ENCODE measurements around the gene EHF. TPM values are rescaled to one million over a fixed set of nuclear protein-coding genes. Genes with fewer than 3 reads are reported as not detected.

The EHF gene
- polyA plus RNA-seq, 1 of the 3 experiments (the other 2 are of a cell fraction): not detected

- no peaks in the 10 kb centered on the region for H3K9me3 ChIP-seq
- WGBS (ENCODE audit: low lambda C conversion rate): 83% methylated on average over 1 of the region's 1 CpG
- no peaks in the 10 kb centered on the region for H3K4me1 ChIP-seq (ENCODE audit: control insufficient read depth in 1 of 2, insufficient read depth in 2 of 2, low read depth in 1 of 2, low read length in 1 of 2)
- POLR2A ChIA-PET: no interaction called here
- TF ChIP-seq EZH2phosphoT487 (IDR thresholded peaks at IDR 0.05; ENCODE audit: borderline replicate concordance, low read depth) (no peak), ELF1 (IDR thresholded peaks at IDR 0.05) (no peak), NFIC (IDR thresholded peaks at IDR 0.05; ENCODE audit: borderline replicate concordance) (no peak), YY1 (IDR thresholded peaks at IDR 0.05; ENCODE audit: low read depth) (no peak), CTCF (IDR thresholded peaks at IDR 0.05) (no peak), SMC3 (IDR thresholded peaks at IDR 0.05; ENCODE audit: low read depth, low read length) (no peak), JUND (IDR thresholded peaks at IDR 0.05) (no peak), CHD2 (IDR thresholded peaks at IDR 0.05; ENCODE audit: low read length, partially characterized antibody) (no peak), TCF12 (IDR thresholded peaks at IDR 0.05) (no peak), MEF2A (IDR thresholded peaks at IDR 0.05; ENCODE audit: borderline replicate concordance, low read depth) (no peak), GATA2 (CRISPR knock-in tag; IDR thresholded peaks at IDR 0.05) (no peak), TAF1 (IDR thresholded peaks at IDR 0.05; ENCODE audit: borderline replicate concordance, low read depth, low read length) (no peak), EP300 (IDR thresholded peaks at IDR 0.05; ENCODE audit: borderline replicate concordance in 1 of 2, low read depth in 1 of 2, low read length in 1 of 2) (no peak), SIN3A (IDR thresholded peaks at IDR 0.05; ENCODE audit: borderline replicate concordance, low read depth, low read length) (no peak), MXI1 (IDR thresholded peaks at IDR 0.05; ENCODE audit: low read depth, low read length) (no peak), NRF1 (IDR thresholded peaks at IDR 0.05; ENCODE audit: low read depth, low read length) (no peak), FOXJ3 (CRISPR knock-in tag; IDR thresholded peaks at IDR 0.05) (no peak)
- TF ChIP-seq, protein P1, sequence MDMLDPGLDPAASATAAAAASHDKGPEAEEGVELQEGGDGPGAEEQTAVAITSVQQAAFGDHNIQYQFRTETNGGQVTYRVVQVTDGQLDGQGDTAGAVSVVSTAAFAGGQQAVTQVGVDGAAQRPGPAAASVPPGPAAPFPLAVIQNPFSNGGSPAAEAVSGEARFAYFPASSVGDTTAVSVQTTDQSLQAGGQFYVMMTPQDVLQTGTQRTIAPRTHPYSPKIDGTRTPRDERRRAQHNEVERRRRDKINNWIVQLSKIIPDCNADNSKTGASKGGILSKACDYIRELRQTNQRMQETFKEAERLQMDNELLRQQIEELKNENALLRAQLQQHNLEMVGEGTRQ (IDR thresholded peaks at IDR 0.05; ENCODE audit: borderline replicate concordance, low read depth, low read length): no peak
- TF ChIP-seq, protein P2, sequence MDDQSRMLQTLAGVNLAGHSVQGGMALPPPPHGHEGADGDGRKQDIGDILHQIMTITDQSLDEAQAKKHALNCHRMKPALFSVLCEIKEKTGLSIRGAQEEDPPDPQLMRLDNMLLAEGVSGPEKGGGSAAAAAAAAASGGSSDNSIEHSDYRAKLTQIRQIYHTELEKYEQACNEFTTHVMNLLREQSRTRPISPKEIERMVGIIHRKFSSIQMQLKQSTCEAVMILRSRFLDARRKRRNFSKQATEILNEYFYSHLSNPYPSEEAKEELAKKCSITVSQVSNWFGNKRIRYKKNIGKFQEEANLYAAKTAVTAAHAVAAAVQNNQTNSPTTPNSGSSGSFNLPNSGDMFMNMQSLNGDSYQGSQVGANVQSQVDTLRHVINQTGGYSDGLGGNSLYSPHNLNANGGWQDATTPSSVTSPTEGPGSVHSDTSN (IDR thresholded peaks at IDR 0.05): no peak
- H3K36me3 ChIP-seq (replicated peaks in 1 of 2; ENCODE audit: control insufficient read depth in 1 of 2, insufficient read depth in 2 of 2, low read length in 1 of 2): no peaks in the 10 kb centered on the region
- H3K4me2 ChIP-seq: no peak overlapping the region
- no peak overlapping the region for H2AFZ ChIP-seq (ENCODE audit: low read depth)
- CTCF ChIA-PET: interaction anchor here (1.3 kb wide), 1 partner anchor 93 kb away, joined by 3 read pairs; no protein-coding TSS in a partner anchor
- H3K27me3 ChIP-seq (ENCODE audit: insufficient read depth): no peaks in the 10 kb centered on the region
- H3K9ac ChIP-seq: no peak overlapping the region
- no peaks in the 10 kb centered on the region for H4K20me1 ChIP-seq (ENCODE audit: insufficient read depth)
- no peaks in the 10 kb centered on the region for H3F3A ChIP-seq (replicated peaks; ENCODE audit: insufficient read depth)
- DNase-seq: no peak
- no peak overlapping the region for H3K27ac ChIP-seq (ENCODE audit: low read depth in 2 of 2, low read length in 1 of 2)
- H3K79me2 ChIP-seq (ENCODE audit: insufficient read depth): no peaks in the 10 kb centered on the region
- no peak overlapping the region for H3K4me3 ChIP-seq (ENCODE audit: low read depth in 2 of 2, low read length in 1 of 2)
- H3K9me2 ChIP-seq: no peaks in the 10 kb centered on the region
Measured at GRCh38 chr11:34679681-34680080, 58.8 kb downstream of the EHF start.

All from SK-N-SH (cell line).